ENCODE data around the gene LILRA1.
"Not testable (repeated sequence)": the region's sequence is repeated elsewhere in the genome, so short reads cannot be mapped to it uniquely, and the experiment has no call there.

LILRA1 gene

DNA sequence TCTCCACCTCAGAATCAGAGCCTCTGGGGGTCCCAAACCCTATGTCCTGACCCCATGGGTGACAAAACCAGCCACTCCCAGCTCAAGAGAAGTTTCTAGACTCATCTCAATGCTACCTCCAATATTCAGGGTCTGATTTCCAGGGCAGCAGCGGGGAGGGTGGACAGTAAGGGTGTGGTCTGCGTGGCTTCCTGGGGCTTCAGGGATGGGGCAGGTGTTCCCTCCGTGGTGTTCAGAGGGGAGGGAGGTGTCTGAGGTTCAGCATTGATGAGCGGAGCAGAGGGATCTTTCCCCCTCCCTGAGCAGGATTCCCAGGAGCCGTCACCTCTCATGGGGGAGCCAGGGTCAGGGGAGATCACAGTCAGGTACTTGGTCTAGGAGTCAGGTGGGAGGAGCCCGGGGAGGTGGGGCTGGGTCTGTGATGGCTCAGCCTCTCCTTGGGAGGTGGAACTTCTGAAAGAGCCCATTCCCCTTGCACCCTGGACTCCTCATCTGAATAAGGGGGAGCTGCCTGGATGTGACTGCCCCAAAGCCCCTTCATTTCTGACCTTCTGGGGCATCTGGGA is 16.9 kb upstream of the LILRA1 start:
- no peak for DNase-seq (ENCODE audit: low read depth, low spot score)
- H3K27ac ChIP-seq, result no peak overlapping the region

DNA sequence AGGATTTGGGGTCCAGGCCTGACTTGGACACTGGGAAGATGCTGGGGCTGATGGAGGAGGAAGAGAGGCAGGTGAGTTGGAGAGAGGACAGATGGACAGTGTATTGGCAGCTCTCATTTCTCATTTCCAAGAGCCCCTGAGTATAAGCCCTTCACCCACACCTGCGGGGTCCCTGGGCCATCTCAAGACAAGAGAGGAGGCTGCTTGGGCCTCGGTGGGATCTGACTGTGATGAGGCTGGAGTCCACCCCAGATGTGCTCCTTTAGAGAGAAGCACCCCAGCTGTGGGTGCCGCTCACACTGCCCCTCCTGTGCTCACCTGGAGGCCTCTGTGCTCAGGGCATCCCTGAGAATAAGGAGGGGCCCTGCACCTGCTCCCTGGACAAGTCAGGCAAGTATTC is 16.1 kb upstream of the LILRA1 start:
- no peak for DNase-seq (ENCODE audit: low read depth, low spot score)
- no peak overlapping the region for H3K27ac ChIP-seq

DNA sequence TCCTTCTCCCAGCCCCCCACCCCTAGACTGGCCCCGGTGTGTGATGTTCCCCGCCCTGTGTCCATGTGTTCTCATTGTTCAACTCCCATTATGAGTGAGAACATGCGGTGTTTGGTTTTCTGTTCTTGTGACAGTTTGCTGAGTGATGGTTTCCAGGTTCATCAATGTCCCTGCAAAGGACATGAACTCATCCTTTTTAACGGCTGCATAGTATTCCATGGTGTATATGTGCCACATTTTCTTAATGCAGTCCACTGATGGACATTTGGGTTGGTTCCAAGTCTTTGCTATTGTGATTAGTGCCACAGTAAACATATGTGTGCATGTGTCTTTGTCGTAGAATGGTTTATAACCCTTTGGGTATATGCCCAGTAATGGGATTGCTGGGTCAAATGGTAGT is 15.2 kb upstream of the LILRA1 start:
- not testable (repeated sequence) for H3K27ac ChIP-seq

GRCh38 chr19:54586397-54586796 is 7.0 kb upstream of the LILRA1 start:
- H3K27ac ChIP-seq, result no peak overlapping the region
- DNase-seq (ENCODE audit: low read depth, low spot score), result no peak

More for the DNA sequence above, 15.2 kb upstream of the LILRA1 start:
- not testable (repeated sequence) for DNase-seq (ENCODE audit: low read depth, low spot score)

DNA sequence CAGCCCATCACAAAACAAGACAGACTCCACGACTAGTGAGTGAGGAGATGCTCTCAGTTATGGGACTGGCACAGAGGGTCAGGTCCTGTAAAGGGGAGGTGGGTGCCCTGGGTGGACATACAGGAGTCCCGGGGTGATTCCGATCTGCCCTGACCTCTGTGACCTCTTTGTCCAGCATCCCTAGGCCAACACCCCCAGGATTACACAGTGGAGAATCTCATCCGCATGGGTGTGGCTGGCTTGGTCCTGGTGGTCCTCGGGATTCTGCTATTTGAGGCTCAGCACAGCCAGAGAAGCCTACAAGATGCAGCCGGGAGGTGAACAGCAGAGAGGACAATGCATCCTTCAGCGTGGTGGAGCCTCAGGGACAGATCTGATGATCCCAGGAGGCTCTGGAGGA is 6.4 kb upstream of the LILRA1 start:
- no peak overlapping the region for H3K27ac ChIP-seq
- no peak for DNase-seq (ENCODE audit: low read depth, low spot score)

GRCh38 chr19:54593931-54594626 is 647 bp downstream of the LILRA1 start:
- not testable (repeated sequence) for H3K27ac ChIP-seq; DNase-seq (ENCODE audit: low read depth, low spot score)

- no peak overlapping the region for H3K27ac ChIP-seq
These were observed 1.3 kb downstream of the LILRA1 start for GRCh38 chr19:54594737-54595136.

GRCh38 chr19:54595680-54596436 is 2.4 kb downstream of the LILRA1 start:
- not testable (repeated sequence) for DNase-seq (ENCODE audit: low read depth, low spot score); H3K27ac ChIP-seq

More at GRCh38 chr19:54594737-54595136, 1.3 kb downstream of the LILRA1 start:
- no peak for DNase-seq (ENCODE audit: low read depth, low spot score)

DNA sequence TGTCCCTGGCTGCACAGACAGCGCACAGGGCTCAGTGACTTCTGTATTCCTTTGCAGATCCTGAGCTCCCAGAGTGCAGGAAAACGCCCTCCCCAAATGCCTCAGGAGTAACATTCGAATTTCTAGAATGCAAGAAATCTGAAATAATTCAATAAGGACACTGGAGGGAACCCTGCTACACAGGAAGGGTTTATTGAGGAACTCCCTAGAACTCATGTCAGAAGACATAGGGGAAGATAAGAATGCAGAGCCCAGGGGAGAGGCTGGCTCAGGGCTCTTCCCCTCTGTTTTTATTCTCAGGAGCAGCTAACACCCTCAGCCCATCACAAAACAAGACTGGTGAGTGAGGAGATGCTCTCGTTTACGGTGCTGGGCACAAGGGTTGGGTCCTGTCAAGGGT is 6.8 kb downstream of the LILRA1 start:
- DNase-seq (ENCODE audit: low read depth, low spot score), result no peak
- H3K27ac ChIP-seq, result no peak overlapping the region

GRCh38 chr19:54606230-54606629 is 12.8 kb downstream of the LILRA1 start:
- DNase-seq (ENCODE audit: low read depth, low spot score), result no peak
- no peak overlapping the region for H3K27ac ChIP-seq

GRCh38 chr19:54606891-54607784 is 13.7 kb downstream of the LILRA1 start:
- H3K27ac ChIP-seq, result no peak overlapping the region
- DNase-seq (ENCODE audit: low read depth, low spot score), result no peak

DNA sequence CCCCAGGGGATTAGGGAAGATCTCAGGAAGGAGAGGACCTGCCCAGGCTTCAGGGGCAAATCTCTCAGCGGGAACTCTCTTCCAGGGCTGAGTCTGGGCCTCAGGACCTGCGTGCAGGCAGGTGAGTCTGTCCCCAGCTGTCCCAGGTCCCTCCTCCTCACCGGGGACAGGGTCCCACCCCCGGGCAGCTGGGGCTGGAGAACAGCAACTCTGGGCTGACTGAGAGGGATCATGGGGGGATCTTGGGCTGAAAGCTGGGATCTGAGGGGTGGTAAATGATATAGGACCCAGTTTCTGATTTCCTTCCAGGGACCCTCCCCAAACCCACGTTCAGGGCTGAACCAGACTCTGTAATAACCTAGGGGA is 14.3 kb downstream of the LILRA1 start:
- DNase-seq (ENCODE audit: low read depth, low spot score), result no peak
- no peak overlapping the region for H3K27ac ChIP-seq

DNA sequence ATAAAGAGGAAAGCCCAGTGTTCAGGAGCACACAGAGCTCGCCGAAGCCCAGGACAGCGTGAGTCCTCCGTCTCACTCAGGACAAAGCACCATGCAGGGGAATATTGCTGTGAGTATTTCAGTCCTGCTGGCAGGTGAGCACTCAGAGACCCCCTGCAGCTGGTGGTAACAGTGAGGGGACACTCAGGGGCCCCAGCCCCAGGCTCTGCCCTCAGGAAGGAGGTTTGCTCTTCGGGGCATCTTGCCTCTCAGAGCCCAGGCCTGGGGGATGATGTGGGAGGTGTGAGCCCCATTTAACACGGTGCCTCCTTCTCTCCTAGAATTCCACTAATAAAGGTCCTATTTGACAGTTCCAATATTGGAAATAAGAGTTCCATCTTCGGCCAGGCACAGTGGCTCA is 14.8 kb downstream of the LILRA1 start:
- no peak overlapping the region for H3K27ac ChIP-seq

GRCh38 chr19:54608792-54609191 is 15.4 kb downstream of the LILRA1 start:
- no peak overlapping the region for H3K27ac ChIP-seq
- no peak for DNase-seq (ENCODE audit: low read depth, low spot score)

More for the DNA sequence above, 14.8 kb downstream of the LILRA1 start:
- DNase-seq (ENCODE audit: low read depth, low spot score), result no peak

- no peak overlapping the region for H3K27ac ChIP-seq
- no peak for DNase-seq (ENCODE audit: low read depth, low spot score)
These were observed 15.9 kb downstream of the LILRA1 start for GRCh38 chr19:54609356-54609791.

GRCh38 chr19:54612428-54612827 is 19.0 kb downstream of the LILRA1 start:
- no peak for DNase-seq (ENCODE audit: low read depth, low spot score)

GRCh38 chr19:54614726-54615125 is 21.3 kb downstream of the LILRA1 start:
- H3K27ac ChIP-seq, result no peak overlapping the region
- no peak for DNase-seq (ENCODE audit: low read depth, low spot score)

More at GRCh38 chr19:54612428-54612827, 19.0 kb downstream of the LILRA1 start:
- no peak overlapping the region for H3K27ac ChIP-seq

- H3K27ac ChIP-seq, result no peak overlapping the region
- no peak for DNase-seq (ENCODE audit: low read depth, low spot score)
These were observed 22.6 kb downstream of the LILRA1 start for GRCh38 chr19:54616057-54616456.

- H3K27ac ChIP-seq, result no peak overlapping the region
- DNase-seq (ENCODE audit: low read depth, low spot score), result no peak
These were observed 23.6 kb downstream of the LILRA1 start for GRCh38 chr19:54616821-54617560.

DNA sequence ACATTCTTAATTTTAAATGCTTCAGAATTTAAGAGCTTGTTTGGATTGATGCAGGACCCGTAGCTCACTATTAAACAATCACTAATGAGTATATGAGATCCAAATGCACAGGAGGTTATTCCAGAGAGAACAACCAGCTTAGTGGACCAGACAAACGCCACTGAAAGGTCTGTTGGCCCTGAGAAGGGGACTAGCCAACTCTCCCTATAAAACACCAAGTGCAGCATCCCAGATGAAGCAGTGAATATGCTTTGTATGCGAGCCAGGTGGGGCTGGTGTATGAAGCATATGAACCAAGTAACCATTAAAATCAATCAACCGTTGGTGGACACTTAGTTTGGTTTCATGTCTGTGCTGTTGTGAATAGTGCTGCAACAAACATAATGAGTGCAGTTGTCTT is 27.0 kb downstream of the LILRA1 start:
- DNase-seq (ENCODE audit: low read depth, low spot score), result no peak
- H3K27ac ChIP-seq, result no peak overlapping the region
